Neural progenitor cell (in vitro differentiated cells): Measurements from ENCODE around the gene ATP13A4.

ENCODE experiments used
- CTCF ChIP-seq: fragments of 200-600 bp; sonication (generic); IDR thresholded peaks from 2 replicates; pipeline ENCODE4 v1.5.1; 2017; ENCODE audit warnings: antibody characterized with exemption, mild to moderate bottlenecking
- EZH2phosphoT487 ChIP-seq: fragments of 200-600 bp; sonication (generic); IDR thresholded peaks from 2 replicates; pipeline ENCODE4 v1.6.1; 2017; ENCODE audit warnings: antibody characterized with exemption

- TF ChIP-seq CTCF (no peak), EZH2phosphoT487 (no peak)
Observed at GRCh38 chr3:193556841-193557240, 2.1 kb upstream of the ATP13A4 start.
